HG02884 (cell line): Measurements from ENCODE around the gene ERCC1.
"Not testable (repeated sequence)": the region's sequence is repeated elsewhere in the genome, so short reads cannot be mapped to it uniquely, and the experiment has no call there.

Experiments
- ATAC-seq: cut with Tn5 transposase; IDR thresholded peaks from one replicate; pipeline ENCODE4 v1.9.1; 2021; ENCODE audit warnings: mild to moderate bottlenecking, moderate library complexity; ENCODE audit not compliant: unreplicated experiment

ERCC1 gene

DNA sequence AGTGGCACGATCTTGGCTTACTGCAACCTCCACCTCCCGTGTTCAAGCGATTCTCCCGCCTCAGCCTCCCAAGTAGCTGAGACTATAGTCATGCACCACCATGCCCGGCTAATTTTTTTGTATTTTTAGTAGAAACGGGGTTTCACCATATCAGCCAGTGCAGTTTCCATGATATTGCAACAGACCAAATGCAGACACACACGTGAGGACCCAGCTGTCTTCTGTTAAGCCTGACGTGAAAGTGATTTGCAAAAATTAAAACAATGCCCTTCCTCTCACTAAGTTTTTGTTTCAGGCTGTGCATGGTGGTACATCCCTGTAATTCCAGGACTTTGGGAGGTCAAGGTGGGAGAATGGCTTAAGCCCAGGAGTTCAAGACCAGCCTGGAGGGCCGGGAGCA lies 7.3 kb upstream of the ERCC1 start:
- not testable (repeated sequence) for ATAC-seq

- ATAC-seq = not testable (repeated sequence)
These were observed 6.2 kb upstream of the ERCC1 start for GRCh38 chr19:45429896-45430295.

- ATAC-seq = no peak
These were observed 4.9 kb upstream of the ERCC1 start for GRCh38 chr19:45428384-45429231.

DNA sequence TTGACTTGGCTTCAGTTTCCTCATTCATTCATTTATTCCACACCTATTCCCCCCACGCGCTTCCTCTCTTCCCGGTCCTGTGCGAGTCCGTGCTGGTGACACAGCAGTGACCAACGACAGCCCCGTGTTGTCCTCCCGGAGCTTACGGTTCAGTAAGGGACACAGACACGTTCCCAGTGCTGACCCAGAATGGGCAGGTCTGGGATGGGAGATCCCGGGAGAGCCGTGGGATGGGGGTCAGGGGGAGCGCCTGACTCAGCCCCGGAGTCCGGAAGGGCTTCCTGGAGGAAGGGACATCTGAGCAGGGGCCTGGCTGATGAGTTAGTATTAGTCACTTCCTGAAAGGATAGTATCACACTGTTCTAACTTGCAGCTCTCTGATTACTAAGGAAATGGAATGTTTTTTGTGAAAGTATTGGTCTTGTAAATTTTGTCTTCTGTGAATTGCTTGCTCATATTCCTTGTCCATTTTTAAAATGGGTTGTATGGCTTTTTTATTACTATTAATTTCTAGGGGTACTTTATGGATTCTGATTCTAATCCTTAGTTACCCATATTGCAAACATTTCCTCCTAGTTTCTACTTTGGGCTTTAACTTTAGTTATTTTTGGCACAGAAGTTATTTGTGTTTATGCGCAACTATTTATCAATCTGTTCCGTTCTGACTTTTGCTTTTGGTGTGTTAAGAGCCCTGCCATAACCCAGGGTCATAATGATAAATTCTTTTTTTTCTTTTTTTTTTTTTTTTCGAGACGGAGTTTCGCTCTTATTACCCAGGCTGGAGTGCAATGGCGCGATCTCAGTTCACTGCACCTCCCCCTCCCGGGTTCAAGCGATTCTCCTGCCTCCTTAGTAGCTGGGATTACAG lies 708 bp upstream of the ERCC1 start:
- no peak for ATAC-seq

DNA sequence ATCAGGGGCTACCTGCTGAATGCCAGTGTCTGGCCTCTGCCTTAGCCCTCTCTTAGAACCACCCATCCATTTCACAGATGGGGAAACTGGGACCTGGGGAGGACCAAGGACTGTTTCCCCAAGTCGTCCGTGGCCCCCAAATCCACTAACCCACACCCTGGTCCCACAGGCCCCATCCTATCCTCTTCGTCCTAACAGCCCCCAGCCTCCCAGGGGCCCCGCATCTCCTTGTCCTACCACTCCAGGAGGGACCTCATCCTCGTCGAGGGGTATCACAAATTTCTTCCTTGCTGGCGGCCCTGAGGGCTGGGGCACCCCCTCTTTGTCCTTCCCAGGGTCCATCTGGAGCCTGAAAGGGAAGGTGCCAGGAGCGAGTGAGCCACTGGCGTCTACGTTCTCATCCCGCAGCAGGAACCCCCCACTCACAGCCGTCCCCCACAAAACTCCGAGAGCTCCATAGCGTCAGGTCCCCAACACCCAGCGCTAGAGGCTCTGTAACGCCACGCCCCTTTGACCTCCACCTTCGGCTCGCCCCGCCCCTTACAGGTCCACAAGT lies 606 bp downstream of the ERCC1 start:
- no peak for ATAC-seq

GRCh38 chr19:45421947-45422498 lies 1.7 kb downstream of the ERCC1 start:
- no peak for ATAC-seq

DNA sequence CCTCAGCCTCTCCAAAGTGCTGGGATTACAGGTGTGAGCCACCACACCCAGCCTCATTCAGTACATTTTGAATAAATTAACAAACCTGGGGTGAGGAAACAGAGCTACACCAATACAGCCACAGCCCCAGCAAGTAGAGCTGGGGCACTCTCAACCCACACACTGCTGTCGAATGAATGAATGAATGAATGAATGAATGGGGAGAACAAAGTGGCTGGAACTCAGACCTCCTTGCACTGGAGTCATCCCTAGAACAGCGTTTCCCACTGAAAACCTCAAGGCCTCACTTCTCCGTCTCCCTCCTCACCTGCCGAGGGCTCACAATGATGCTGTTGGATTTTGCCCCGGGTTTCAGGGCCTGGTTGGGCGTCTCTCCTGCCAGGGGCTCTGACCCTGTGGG lies 2.8 kb downstream of the ERCC1 start:
- no peak for ATAC-seq

- ATAC-seq = no peak
These were observed 3.4 kb downstream of the ERCC1 start for GRCh38 chr19:45420356-45420755.

- ATAC-seq = no peak
These were observed 3.8 kb downstream of the ERCC1 start for GRCh38 chr19:45419895-45420294.

GRCh38 chr19:45419396-45419795 lies 4.3 kb downstream of the ERCC1 start:
- peak; percentile 55 for ATAC-seq

DNA sequence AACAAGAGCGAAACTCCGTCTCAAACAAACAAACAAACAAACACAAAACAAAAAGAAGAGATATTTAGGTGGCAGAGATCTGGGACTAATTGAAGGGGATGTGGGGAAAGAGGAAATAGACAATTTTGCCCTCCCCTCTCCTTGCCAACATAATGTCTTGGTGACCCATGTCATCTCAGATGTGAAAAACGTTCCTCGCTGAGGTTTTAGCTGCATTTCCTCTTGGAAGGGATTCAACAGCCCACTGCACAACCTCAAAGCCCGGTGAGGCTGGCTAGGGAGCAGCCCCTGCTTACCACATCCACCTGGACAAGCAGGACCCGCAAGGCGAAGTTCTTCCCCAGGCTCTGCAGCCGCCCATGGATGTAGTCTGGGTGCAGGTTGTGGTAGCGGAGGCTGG lies 4.9 kb downstream of the ERCC1 start:
- no peak for ATAC-seq

- no peak for ATAC-seq
These were observed 6.6 kb downstream of the ERCC1 start for GRCh38 chr19:45417151-45417550.

- no peak for ATAC-seq
These were observed 9.2 kb downstream of the ERCC1 start for GRCh38 chr19:45414468-45414867.

GRCh38 chr19:45413497-45413896 lies 10.2 kb downstream of the ERCC1 start:
- ATAC-seq = no peak

GRCh38 chr19:45410330-45410729 lies 13.4 kb downstream of the ERCC1 start:
- not testable (repeated sequence) for ATAC-seq

GRCh38 chr19:45409557-45409920 lies 14.2 kb downstream of the ERCC1 start:
- no peak for ATAC-seq

DNA sequence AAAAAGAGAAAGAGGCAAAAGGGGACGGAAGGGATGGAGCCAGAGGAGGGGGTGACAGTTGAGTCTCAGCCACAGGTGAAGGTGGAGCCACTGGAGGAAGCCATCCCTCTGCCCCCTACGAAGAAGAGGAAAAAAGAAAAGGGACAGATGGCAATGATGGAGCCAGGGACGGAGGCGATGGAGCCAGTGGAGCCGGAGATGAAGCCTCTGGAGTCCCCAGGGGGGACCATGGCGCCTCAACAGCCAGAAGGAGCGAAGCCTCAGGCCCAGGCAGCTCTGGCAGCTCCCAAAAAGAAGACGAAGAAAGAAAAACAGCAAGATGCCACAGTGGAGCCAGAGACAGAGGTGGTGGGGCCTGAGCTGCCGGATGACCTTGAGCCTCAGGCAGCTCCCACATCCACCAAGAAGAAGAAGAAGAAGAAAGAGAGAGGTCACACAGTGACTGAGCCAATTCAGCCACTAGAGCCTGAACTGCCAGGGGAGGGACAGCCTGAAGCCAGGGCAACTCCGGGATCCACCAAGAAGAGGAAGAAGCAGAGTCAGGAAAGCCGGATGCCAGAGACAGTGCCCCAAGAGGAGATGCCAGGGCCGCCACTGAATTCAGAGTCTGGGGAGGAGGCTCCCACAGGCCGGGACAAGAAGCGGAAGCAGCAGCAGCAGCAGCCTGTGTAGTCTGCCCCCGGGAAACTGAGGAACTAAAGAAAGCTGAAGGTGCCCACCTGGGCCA lies 14.7 kb downstream of the ERCC1 start:
- ATAC-seq = no peak

GRCh38 chr19:45408121-45408520 lies 15.6 kb downstream of the ERCC1 start:
- no peak for ATAC-seq

DNA sequence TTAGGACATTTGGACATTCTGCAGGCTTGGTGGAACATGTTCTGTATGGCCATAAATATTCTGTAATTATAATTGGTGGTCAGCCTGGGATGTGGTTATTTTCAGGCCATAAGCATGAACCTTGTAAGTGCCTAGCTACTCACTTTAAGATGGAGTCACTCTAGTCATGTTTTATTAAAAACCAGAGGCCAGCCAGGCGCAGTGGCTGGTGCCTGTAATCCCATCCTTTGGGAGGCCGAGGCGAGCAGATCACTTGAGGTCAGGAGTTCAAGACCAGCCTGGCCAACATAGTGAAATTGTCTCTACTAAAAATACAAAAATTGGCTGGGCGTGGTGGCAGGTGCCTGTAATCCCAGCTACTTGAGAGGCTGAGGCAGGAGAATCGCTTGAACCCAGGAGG lies 16.1 kb downstream of the ERCC1 start:
- not testable (repeated sequence) for ATAC-seq

DNA sequence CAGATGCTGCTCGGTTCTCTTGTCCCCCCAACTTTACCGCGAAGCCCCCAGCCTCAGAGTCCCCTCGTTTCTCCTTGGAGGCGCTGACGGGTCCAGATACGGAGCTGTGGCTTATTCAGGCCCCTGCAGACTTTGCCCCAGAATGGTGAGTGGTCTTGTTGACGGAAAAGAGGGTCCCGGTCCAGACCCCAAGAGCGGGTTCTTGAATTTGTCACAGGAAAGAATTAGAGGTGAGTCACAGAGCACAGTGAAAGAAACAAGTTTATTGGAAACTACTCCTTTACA lies 16.7 kb downstream of the ERCC1 start:
- ATAC-seq = no peak
